HuH-7.5 (cell line): ENCODE measurements around the gene NGDN.

Experiments
- DNase-seq: peaks from one replicate; pipeline ENCODE4 v3.0.0; 2011; ENCODE audit warnings: low spot score

Gene NGDN

GRCh38 chr14:23522643-23523198 lies 53.2 kb downstream of the NGDN start:
- no peak for DNase-seq

- no peak for DNase-seq
These were observed 53.9 kb downstream of the NGDN start for GRCh38 chr14:23523229-23524016.

GRCh38 chr14:23524954-23525353 lies 55.5 kb downstream of the NGDN start:
- DNase-seq = no peak

DNA sequence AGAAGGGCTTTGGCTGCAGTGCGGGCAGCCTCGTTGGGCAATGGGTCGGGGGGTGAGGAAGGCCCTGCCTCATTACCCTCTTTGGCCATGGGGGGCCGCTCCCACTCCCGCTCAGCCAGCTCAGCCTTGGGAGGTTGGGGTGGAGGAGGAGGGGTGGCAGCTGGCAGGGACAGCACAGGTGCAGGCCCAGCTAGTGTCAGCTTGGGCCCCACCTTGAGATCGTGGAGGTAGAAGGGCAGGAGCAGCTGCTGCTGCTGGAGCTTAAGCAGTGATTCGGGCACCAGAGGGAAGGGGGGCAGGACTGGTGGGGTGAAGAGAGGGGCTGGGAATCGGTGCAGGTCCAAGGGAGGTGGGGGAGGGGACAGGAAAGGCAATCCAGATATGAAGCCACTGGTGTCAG lies 56.1 kb downstream of the NGDN start:
- no peak for DNase-seq
